Measurements from ENCODE around the gene HNRNPL.
A peak's percentile ranks its signal among the peaks of the same experiment; 100 is the strongest.
"Not testable (repeated sequence)": the region's sequence is repeated elsewhere in the genome, so short reads cannot be mapped to it uniquely, and the experiment has no call there.

Gene HNRNPL

DNA sequence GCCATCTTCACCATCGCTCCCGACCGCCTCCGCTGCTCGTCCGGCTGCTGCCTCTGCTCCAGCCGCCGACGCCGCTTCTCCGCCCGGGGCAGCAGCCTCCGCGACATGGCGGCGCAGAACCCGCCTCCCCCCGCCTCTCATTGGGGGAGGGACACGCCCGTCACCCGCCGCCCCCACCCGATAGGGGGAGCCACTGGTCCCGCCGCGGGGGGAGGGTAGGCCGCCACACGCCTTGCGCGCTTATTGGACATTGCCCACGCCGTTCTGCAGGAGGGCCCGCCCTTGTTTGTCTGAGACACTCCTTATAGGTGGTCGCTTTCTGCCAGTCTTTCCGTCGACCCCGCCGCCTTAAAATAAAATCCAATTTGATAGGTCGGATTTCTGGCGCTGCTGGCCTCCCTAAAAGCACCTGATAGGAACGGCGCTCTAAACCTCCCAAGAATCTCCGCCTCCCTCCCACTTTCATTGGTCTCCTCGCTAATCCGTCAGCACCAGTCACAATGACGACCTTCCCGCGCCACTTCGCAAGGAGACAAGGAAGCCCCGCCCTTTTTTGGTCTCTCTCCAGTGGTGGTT is at the start of gene HNRNPL:
TSS of gene HNRNPL (minus strand) at position 127 of the 576 bp plus-strand sequence. CDS start at position 107, 20 bp downstream.
- peak; percentile 99 for DNase-seq

DNA sequence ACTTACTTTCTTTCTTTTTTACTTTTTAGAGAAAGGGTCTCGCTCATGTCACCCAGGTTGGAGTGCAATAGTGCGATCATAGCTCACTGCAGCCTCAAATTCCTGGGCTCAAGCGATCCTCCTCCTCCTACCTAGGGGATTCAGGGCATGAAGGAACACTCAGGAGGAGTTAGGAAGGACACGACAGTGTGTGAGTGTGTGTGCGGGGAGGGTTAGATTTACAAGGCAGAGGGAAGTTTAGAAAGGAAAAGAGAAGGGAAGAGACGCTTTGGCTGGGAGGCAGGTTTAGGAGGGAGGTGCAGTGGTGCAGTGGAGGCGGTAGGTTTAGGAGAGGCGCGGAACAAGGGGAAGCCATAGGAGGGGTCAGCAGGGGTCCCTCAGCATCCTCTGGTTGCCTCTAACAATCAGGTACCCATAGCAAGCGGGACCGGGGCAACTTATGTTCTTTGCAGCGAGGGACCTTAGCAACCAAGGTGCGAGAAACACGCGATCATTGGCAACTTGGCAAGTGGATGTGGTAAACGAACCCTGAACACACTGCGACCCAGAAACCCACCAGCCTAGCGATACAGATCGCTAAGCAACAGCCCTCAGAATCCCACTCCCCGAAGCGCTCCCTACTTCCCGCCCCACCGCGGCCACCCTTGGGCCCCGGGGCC is 49.1 kb upstream of the HNRNPL start:
- no peak for DNase-seq

DNA sequence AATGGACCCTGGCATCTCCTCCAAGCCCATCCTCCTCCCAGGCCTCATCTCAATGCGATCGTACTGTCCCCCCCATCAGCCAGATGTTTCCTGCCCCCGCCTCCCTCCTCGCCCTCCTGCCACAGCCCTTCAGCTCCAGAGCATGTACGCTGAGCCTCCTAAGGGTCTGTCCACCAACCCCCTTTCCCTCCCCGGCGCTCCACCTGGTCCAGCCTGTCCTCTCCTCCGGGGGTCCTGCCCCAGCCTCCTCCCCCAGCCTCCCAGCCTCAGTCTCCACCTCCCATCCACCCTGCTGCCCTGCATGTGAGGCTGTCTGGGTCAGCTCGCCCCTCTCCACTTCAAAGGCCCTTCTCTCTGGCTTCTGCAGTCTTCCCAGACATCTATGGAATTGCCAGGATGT is 45.2 kb upstream of the HNRNPL start:
- no peak for DNase-seq

DNA sequence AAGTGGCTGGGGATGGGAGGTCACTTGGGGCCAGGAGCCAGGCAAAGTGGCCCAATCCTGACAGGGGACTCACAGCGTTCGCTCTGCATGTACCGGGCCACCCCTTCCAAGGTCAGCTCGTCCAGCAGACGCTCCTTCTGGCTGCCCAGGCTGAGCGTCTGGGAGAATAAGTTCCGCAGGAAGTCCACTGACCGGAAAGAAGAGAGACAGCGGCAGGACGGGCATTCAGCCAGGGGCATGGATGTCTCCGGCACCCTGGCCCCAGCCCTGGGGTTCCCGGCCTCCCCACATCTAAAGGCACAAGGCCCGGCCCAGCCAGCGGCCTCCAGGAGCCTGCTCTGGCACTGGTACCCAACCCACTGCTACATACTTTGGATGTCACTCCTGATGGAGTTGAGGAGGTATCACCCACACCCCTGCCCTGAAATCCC is 43.6 kb upstream of the HNRNPL start:
- DNase-seq: no peak

DNA sequence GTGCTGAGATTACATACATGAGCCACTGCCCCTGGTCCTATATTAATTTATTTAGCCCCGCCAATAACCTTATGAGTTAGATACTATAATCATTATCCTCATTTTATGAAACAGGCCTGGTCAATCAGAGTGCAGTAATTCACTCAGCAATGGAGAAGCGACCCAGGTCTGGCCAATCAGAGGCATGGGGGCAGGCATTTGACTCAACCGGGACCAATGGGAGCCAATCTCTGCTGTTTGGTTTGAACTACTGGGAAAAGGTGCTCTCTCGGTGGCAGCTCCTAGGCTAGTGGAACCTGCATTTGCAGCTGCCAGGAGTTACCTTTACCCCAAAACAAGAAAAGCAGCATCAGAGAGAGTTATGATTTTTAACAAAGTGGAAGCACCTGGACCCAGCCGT is 43.1 kb upstream of the HNRNPL start:
- no peak for DNase-seq

DNA sequence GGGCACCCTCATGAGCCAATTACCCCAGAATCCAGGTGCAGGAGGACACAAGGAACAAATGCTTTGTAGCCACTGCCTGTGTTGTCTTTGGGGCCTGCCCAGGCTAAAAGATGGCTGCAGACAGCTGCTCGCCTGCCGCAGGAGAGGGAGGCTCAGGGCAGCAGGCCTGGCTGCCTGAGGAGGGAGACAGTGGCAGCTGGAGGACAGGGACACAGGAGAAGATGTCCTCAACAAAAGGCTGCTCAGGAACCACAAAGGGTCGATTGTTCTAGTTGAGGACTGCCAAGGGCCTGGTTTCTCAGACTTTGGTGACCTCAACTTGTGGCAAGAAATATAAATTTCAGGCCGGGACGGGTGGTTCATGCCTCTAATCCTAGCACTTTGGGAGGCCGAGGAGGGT is 42.0 kb upstream of the HNRNPL start:
- no peak for DNase-seq

DNA sequence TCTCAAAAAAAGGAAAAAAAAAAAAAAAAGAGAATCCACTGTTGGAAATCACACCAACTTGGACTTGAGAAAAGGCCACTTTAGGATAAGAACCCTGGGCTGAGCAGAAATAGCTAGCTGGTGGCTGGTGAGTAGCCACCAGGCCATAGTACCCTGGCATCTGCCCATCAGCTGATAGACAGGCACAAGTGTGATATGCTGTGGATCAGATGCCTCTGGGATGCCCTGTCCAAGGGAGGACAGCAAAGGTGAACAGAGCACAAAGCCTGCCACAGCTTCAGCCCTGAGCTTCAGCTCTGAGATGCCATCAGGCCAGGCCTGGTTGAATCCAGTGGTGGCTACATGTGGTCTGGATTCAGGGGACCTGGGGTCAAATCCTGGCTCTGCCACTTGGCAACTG is 40.9 kb upstream of the HNRNPL start:
- DNase-seq: no peak

DNA sequence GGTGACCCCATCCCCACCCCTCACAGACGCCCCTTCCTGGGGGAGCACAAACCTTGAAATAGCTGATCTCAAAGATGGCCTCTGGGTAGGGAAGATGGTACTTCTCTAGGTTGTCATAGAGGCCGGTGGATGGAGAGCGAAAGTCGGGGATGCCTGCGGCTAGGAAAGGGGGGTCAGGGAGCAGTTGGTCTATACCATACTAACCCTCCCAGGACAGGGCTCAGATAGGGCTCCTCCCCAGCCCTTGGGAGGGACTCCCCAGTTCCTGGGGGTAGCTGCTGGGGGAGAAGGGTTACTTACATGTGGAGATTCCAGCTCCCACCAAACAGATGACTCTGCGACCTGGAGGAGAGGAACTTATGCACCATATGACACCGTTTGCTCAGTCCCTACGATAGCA is 40.0 kb upstream of the HNRNPL start:
- no peak for DNase-seq

DNA sequence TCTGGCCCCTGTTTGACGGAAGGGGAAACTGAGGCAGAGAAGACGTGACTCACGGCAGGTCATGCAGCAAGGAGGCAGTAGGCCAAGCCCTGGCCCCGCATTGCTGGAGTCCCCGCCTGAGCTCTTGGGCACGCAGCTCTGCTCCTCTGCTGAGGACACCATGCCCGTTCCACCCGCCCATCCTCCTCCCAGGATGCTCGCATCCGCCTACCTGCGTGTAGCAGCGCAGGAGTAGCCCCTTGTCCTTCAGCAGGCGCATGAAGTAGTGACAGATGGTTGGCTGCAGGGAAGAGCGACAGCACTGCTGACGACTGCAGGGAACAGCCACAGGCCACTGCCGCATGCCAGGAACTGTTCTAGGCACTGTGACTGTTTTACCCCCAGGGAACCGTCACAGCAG is 39.1 kb upstream of the HNRNPL start:
- no peak for DNase-seq

DNA sequence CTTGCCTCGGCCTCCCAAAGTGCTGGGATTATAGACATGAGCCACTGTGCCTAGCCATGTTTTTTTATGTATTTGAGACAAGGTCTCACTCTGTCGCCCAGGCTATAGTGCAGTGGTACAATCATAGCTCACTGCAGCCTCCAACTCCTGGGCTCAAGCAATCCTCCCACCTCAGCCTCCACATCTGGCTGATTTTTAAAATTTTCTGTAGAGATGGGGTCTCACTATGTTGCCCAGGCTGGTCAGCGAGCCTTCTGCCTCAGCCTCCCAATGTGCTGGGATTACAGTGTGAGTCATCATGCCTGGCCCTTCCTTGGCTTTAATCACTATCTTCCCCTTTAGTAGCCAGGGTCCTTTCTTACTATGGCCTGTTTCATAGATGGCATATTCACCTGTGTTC is 34.9 kb upstream of the HNRNPL start:
- DNase-seq: not testable (repeated sequence)

DNA sequence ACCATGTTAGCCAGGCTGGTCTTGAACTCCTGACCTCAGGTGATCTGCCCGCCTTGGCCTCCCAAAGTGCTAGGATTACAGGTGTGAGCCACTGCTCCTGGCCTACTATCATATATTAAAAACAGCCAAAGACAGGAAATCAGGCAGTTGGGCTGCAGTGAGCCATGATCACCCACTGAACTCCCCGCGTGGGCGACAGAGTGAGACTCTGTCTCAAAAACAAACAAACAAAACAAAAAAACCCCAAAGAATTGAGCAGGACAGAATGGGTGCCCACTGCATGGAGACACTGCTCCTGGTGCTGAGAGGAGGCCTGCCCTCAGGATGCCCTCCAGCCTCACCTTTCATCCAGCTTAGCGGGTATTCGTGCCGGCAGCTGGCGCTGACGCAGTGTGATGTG is 33.5 kb upstream of the HNRNPL start:
- no peak for DNase-seq

DNA sequence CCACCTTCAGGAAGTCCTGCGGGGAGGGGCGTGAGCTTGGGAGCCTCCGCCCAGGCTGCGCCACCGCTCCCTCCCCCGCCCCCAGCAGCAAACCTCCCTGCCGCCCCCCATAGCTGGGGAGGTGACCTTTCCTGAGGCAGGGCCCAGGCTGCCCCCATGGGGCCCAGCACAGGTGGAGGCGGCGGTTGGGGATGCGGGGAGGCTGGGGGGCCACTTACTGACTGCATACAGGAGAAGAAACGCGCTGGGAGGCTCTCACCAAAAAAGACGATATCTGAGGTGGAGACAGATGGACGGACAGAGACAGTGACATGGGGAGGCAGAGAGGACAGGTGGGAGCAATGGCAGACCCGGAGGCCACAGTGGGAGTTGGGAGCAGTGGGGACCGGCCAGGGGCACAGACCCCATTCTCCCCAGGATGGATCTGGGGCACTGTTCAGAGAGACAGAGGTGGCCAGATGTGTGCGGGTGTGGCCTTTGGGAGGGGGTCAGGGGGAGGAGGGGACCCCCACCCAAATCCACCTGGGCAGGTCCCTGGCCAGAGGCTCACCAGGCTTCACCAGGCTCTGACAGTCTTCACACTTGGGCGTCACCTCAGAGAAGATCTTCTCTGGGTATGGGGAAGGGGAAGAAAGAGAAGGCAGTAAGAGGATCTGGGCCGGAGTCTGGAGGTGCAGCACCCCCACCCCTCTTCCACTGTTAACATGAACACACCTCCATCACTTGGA is 31.3 kb upstream of the HNRNPL start:
- DNase-seq: peak; percentile 30

DNA sequence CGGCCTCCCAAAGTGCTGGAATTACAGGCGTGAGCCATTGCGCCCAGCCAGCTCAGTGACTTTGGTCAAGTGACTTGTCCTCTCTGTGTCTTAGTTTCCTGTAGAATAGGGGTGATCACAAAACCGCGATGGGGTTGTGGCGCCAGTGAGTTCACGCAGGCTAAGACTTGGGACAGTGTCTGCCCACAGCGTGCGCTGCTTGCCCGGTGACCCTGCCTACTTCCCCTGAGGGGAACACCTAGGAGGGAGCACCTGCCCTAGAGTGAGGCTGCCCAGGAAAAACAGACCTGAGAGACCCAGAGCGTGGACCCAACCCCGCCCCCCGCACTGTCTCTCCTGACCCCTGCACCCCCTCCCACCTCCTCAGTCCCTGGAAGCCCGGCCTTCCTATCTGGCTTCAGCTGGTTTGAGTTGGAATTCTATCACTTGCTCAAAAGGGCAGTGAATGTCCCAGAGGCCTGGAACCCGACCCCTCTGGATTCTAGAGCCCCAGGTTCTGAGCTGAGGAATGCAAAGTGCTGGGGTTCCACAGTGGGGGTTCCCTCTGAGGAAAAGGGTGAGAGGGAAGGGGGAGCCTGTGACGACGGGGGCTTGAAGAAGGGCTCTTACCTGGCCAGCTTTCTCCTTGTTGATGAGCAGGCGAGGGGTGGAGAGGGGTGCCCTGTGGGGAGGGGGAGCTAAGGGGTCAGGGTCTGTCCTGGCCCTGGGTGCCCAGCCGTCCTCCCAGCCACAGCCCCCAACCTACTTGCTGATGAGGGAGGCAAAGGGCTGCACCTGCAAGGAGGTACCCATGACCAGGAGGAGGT is 30.5 kb upstream of the HNRNPL start:
- peak; percentile 23 for DNase-seq

DNA sequence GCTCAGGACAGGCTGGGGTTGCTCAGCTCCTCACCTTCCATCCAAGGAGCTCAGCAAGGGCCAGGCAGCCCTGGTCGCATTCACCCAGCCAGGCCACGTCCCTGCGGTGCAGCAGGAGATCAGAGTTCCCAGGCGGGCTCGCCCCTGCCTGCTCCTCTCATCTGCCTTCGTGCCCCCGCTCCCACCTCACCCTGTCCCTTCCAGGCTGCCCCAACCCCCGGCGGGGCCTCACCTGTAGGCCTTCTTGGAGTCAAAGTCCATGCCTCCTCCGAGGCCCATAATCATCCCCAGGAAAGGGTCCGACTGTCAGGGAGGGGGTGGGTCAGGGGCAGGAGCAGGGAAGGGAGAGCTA is 29.6 kb upstream of the HNRNPL start:
- DNase-seq: no peak

DNA sequence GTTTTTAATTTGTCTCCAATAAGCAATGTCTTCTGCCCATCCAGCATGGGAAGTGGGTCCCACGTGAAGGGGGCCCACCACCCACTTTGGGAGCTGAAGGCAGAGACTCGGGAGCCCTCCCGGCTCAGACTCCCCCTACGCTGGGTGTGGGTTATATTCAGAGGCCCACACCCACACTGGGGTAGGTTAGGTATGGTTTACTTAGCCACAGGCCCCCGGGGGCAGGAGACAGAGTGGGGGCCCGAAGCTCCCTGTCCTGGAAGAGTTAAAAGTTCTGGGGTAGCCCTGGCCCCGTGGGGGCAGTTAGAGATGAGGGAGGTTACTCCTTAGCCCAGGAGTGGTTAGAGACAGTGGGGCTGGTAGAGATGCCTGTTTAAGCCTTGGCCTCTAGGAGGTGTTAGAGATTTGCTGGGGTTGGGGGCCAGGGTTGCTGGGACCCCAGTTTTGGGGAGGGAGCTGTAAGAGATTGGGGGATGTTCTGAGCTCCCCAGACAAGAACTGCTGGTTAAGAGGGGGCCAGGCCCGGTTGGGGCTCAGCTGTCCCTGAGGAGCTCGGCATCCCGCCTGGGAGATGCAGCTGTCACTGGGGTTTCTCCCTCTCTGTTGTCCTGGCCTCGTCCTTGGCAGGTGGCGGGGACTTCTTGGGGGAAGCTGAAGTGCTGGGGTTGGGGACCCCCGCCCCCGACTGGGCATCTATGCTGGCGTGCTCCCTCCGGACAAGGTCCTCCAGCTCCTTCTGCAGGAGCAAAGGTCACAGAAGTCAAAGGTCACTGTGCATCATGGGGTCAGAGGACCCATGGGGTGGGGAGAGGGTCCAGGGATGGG is 29.0 kb upstream of the HNRNPL start:
- peak; percentile 43 for DNase-seq

DNA sequence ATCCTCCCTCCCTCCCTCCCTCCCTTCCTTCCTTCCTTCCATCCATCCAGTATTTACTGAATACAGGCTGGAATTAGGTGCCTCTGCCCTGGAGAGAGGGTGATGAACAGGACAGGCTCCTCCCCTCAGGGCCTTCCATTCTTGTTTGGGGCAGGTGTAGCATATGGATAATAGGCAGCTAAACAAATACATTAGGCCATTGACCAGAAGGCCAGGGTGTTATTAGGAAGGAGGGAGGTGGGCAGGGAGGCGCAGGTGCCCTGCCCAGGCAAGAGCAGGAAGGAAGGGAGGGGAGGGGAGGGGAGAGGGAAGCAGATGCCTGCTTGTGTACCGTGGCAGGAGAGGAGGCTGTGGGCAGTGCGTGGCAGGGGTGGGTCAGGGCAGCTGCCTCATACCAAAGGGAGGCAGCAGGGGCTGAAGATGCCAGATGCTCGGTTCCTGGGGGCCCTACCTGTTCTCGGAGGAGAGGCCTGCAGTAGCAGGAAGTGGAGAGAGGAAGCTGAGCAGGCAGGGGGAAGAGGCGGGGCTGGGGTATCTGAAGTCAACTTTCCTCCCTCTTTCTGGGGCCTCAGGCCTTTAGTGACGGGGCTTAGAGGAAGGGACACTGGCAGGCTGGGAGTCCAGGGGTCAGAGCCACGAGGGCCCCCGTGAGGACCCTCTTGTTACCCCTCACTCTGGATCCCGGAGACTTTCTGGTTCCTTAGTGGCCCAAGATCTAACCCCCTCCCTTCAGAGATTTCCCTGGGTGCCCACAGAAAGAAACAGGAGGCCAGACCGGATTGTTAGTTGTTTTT is 28.2 kb upstream of the HNRNPL start, which contains the start of gene RINL:
TSS of gene RINL (minus strand) at position 495 of the 794 bp plus-strand sequence. CDS start 1,533 bp downstream, outside the sequence.
- DNase-seq: peak; percentile 42

DNA sequence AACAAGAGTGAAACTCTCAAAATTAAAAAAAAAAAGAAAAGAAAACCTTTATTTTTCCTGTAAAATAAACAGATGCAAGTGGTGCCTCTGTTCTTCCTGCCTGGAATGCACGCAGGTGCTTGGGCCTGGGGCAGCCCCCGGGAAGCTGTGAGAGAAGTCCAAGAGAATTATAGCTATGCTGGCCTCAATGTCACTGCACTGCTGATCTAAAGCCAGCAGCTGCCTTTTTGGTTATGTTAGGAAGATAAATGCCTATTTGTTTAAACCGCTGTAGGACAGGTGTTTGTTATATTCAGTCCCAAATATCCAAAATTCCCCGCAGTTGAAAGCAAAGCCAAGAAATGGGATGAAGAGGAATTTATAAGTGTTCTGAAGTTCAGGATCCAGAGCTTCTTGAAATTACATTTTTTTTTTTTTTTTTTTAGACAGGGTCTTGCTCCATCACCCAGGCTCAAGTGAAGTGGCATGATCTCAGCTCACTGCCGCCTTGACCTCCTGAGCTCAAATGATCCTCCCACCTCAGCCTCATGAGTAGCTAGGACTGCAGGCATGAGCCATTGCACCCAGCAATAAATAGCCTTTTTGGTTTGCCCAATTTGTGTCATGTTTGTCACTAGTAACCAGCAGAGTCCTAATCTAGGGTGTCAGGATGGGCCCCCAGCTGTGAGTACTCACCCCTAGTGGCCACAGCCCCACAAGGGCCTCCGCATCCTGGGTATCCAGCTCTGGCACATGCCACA is 26.0 kb upstream of the HNRNPL start:
- DNase-seq: peak; percentile 37

DNA sequence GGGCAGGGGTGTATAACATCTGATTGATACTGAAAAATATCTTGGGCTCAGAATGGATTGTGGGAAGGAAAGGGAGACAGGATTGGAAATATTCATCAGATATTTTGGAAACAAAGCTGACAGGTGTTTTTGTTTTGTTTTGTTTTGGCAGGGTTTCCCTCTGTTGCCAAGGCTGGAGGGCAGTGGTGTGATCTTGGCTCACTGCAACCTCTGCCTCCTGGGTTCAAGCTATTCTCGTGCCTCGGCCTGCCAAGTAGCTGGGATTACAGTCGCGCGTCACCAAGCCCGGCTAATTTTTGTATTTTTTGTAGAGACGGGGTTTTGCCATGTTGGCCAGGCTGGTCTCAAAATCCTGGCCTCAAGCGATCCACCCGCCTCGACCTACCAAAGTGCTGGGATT is 23.6 kb upstream of the HNRNPL start:
- not testable (repeated sequence) for DNase-seq

DNA sequence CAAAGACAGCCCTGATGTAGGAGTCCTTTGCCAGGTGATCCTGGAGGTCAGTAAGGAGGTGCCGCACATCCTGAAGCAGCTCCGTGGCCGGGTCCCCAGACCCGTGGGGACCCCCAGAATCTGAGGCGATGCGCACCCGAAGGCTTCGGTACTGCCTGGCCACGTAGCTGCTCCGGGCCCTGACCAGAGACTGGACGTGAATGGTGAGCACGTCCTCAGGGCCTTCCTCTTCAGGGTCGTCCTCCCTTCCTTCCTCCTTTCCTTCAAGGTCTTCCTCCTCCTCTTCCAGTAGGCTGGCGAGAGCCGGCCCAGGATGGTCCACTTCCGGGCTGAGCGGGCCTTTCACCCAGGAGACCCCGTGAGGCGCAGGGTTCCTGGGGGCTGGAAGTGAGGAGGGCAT is 20.8 kb upstream of the HNRNPL start:
- peak; percentile 42 for DNase-seq

DNA sequence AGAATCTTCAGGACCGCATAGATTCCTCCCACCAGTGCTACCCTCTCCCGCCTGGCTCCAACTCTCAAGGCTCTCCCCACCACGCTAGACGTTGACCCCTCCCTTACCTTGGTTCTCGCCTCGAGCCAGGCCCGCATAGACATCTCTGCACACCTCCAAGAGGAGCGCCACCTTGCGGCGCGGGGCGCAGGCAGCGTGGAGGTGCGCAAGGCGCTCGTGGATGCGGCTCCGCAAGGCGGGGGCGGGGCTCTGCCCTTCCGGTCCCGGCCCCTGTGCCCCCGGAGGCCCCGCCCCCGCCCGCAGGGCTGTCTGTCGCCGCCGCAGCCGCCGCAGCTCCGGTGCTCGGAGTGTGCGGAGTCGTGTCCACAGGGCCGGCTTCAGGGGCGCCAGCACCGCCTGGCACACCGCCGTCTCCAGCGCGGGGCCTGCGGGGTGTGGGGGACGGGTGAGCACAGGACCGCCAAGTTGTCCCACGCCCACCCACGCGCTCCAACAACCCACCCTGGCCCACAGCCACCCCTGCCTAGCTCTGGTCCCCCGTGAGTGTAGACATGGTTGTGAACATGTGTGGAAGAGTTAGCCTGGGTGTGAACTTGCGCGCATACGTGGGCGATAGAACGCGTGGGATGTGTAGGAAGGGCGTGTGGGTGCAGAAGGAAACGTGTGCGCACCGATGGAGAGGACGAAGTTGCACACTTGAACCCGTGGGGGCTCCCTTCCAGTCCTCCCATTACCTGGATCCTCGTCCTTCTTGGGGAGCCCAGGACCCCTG is 20.2 kb upstream of the HNRNPL start:
- peak; percentile 76 for DNase-seq

All from right forelimb (tissue), 1 donor.